ENCODE measurements around the gene KRTAP4-6.
"Not testable (repeated sequence)": the region's sequence is repeated elsewhere in the genome, so short reads cannot be mapped to it uniquely, and the experiment has no call there.

Gene KRTAP4-6

DNA sequence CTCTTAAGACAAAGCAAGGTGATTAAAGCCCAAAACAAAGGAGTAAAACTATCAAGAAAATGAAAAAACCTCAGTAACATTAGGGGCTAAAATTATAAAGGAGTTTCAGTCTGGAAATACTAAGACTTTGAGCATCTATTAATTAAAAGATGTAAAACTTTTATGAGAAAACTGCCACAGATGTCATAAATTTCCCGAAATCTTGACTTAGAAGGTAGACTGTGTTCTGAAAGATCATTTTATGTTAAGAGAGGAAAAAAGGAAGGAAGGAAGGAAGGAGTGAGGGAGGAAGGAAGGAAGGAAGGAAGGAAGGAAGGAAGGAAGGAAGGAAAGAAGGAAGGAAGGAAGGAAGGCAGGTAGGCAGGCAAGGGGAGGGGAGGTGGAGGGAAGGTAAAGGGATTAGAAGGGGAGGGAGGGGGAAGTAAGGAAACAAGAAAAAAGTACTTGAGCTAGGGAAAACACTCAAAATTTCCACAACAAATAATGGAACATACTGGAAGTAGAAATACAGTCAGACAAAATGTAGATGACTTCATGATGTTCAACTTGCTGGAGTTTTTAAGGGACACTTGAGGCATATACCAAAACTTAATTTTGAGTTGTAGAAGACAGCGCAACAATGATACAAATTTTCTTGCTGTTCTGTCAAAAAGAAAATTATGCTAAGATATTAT, 7.3 kb upstream of the KRTAP4-6 start:
- no peak for DNase-seq

DNA sequence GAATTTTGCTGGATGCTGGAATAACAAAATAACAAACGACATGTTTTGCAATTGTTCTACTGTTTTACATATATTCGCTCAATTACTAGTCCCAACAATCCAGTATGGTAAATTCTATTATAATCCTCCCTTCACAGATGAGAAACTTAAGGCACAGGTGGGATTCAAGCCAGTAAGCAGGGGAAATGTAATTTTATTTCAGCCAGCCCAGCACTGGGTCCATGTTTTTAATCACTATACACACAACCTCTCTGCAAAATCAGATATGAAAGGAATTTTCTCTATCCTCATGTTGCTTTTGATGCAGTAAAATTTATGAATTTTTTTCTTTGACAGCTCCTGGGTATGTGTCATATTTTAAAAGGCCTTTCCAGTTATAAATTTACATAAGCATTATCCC, 4.9 kb upstream of the KRTAP4-6 start:
- DNase-seq, result no peak

DNA sequence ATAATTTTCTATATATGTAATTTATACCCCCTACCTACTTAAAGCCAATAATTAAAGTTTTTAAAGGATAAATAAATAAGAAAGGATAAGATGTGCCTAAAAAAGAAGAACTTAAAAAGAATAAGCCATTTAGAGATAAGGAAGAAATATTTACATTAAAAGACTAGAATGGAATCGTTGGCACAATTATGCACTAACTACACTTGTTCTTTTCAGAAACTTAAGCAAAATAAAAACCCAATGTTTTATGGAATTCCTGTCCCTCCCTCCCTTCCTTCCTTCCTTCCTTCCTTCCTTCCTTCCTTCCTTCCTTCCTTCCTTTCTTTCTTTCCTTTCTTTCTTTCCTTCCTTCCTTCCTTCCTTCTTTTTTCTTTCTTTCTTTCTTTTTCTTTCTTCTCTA, 4.5 kb upstream of the KRTAP4-6 start:
- DNase-seq, result no peak

DNA sequence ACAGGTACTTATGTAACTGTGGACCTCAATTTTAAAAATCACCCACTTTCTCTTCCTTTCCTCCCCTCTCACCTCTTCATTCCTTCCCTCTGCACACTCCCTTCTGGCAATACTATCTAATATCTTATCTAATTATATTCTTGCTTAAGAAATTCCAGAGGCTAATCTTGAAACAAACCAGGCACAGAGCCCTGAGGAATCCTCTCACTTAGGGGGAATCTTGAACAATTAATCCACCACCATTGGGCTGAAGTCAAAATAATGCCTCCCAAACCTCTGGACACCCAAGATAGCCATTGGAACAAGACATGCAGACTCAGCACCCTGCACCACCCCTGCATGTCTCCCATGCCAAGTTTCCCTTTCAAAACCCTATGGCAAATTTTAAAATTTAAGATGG, 1.0 kb upstream of the KRTAP4-6 start:
- DNase-seq, result no peak

DNA sequence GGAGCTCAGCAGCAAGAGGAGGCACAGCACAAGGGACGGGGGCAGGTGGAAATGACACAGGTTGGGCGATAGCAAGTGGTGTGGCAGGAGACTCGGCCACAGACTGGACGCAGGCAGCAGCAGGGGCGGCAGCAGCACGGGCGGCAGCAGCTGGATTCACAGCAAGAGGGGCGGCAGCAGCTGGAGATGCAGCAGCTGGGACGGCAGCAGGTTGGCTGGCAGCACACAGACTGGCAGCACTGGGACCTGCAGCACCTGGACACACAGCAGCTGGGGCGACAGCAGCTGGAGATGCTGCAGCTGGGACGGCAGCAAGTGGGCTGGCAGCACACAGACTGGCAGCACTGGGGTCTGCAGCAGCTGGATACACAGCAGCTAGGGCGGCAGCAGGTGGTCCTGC, 479 bp downstream of the KRTAP4-6 start:
- DNase-seq, result not testable (repeated sequence)

DNA sequence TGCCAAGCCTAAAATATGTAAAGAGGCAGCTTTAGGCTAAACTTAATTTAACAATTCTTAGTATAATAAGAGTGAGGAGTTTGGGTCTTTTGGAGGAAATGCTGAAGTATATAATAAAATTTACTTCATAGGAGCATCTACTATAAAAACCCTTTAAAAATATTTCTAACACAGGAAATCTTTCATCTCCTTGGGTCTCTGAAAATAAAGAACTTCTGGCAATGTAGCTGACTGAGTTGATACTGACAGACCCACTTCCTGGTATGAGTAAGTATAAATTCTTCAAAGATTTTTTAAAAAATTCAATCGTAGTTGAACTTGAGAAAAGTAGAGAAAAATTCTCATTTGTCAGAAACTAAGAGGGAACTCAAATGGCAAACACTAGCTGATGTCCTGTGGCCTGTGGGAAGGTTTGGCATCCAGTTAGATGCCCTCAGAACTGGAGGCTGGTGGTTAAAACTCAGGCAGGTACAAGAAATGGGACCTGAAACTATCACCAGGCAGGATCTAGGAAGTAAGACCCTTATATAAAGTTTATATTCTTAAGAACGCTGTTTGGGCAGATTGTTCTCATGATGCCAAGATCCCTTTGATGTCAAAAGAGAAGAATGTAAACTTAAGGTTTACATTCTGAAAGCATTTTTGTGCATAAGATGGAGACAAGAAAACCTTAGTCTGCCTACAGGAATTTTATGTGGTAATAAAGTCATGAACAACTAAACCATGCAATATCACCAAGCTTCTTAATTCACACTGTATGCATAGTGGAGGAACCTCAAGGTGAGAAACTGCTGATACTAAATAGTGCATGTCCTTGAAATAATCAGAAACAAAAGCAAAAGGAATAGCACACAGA, 6.2 kb downstream of the KRTAP4-6 start:
- DNase-seq, result no peak

DNA sequence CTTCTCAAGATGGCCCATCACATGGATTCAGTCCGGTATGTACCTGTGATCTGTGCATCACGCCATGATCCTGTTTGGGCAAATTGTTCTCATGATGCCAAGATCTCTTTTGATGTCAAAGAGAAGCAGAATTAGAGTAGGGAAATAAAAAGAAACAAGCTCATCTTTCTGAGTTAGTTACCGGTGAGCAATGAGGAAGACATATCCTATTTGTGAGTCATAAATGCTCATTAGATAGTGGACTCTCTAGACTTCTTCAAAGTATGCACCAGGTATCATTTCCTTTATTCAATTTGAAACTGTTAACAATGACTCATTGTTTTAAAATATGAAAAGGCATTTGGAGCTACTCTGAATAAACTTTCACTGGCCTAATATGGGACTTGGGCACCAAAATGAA, 8.4 kb downstream of the KRTAP4-6 start:
- no peak for DNase-seq

DNA sequence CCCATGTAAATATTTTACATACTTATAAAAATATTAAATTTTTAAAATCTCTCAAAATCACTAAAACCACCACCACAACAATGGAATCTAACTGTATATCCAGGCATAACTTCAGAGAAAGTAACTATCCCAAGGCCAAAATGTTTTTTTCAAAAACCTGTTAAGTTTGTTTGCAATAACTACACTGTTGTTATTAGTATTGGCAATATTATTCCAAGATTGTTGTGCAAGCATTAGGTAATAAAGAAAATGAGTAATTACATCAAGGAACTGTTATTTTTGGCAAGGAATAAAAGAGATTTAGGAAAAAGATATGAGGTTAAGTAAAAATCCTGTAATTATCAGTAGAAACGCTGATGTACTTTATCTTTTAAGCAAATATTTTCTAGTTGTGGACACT, 13.0 kb downstream of the KRTAP4-6 start:
- no peak for DNase-seq

DNA sequence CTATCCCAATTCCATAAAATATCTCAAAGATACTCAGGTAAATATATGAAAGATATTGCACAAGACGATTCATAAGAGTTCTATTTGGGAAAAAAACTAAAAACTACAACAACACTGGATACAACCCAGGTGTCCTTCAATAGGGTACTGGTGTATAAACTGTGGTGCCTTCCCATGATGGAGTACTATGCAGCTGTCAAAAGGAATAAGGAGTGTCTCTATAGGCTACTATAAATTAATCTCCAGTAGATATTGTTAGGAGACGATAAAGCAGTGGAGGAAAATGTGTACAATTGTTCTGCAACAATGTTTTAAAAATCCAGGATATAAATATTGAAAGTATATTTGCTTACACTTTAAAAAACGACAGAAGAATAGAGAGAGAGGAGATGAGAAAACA, 13.9 kb downstream of the KRTAP4-6 start:
- DNase-seq, result no peak

DNA sequence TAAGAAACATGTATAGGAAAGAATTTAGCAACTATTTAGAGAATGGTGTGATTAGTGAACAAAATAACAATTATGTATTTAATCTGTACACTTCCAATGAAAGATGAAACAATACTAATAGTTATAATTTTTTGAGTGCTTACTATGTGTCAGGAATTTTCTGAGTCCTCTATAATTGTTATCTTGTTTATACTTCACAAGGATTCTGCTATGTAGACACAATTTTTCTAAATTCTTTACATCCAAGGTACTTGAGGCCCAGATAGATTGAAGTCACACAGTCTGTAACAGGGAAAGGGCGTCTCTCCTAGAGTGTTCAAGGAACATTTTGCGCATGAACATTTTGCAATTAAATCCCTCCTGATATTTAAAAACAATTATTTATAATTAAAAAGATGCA, 15.3 kb downstream of the KRTAP4-6 start:
- DNase-seq, result no peak

DNA sequence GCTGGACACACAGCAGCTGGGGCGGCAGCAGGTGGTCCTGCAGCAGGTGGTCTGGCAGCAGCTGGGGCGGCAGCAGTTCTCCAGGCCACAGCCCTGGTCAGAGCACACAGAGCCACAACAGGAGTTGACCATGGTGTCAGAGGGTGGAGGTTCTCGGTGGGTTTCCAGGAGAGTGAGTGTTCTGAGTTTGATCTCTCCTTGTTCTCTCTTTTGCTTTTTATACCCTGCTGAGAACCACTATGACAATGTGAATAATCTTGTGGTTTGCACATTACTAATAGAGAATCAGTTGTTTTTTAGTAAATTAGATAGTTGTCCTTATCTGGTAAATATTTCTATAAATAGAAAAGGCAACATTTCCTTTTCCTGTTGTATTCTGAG, 16.4 kb downstream of the KRTAP4-6 start, which contains the start of gene KRTAP4-12:
TSS of gene KRTAP4-12 (minus strand) at position 192 of the 381 bp plus-strand sequence. CDS start at position 132, 60 bp downstream.
- not testable (repeated sequence) for DNase-seq

DNA sequence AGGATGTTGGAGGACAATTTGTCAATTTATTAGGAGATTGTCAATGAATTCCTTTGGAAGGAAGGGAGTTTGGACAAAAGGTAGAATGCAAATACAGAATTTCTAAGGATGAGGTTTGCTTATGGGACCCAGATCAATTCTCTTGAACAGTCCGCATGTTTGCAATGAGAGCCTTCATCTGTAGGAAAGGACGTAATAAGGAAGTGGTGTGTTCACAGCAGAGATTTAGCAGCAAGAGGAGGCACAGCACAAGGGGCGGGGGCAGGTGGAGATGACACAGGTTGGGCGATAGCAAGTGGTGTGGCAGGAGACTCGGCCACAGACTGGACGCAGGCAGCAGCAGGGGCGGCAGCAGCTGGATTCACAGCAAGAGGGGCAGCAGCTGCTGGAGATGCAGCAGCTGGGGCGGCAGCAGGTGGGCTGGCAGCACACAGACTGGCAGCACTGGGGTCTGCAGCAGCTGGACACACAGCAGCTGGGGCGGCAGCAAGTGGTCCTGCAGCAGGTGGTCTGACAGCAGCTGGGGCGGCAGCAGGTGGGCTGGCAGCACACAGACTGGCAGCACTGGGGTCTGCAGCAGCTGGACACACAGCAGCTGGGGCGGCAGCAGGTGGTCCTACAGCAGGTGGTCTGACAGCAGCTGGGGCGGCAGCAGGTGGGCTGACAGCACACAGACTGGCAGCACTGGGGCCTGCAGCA, 16.9 kb downstream of the KRTAP4-6 start:
- not testable (repeated sequence) for DNase-seq

DNA sequence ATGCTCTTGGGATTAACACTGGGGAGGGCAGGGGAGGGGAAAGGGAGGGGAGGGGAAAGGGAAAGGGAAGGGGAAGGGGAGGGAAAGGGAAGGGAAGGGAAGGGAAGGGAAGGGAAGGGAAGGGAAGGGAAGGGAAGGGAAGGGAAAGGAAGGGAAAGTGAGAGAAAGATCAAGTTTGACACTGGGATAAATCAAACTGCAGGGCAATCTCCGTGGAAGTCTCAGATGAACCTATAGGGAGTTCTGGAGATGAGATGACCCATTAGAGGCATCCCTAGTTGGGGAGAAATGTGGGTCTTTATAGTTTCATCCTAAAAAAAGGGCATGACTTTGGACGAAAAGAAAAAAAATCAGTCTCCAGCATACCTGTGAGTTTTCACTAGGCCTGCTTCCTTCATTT, 18.6 kb downstream of the KRTAP4-6 start:
- DNase-seq, result no peak

DNA sequence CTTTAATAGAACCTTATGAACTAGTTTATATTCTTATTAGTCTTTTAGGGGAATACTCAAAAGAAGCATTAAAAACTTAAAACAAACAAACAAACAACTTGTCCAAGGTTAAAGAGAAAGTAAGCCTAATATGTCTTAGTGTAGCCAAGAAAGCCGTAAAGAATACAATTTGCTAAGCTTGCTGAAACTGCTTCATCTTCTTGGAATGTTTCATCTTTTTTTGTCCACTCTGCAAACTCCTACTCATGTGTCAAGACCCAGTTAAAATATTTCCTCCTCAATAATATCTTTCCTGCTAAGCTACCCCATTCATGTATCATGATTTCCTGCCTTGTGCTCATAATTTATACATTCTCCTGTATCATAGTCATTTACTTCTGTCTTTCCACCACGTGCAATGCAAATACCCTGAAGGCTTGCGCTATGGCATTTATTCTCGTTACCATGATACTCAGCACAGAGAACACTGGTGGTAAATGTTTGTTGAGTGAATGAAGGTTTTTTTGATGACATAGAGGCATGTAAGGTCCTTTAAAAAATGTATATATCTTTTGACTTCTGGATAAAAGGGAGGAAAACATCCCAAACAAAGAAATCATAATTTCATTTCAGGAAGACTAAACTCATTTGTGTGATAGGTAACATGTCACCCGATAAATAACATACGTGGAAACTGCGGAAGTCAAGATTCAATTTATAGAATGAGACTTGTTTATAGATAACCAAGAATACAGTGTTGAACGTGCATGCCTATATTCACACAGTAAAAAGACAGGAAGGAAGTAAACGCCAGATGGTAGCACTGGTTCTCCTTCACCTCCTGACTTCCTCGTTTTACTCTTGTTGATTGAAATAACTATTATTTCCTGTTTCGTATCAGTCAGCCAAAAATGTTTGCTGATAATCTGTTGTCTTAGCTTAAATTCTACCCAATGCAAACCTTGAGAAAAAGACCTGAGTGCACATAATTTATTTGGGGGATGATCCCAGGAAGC, 20.4 kb downstream of the KRTAP4-6 start:
- not testable (repeated sequence) for DNase-seq

DNA sequence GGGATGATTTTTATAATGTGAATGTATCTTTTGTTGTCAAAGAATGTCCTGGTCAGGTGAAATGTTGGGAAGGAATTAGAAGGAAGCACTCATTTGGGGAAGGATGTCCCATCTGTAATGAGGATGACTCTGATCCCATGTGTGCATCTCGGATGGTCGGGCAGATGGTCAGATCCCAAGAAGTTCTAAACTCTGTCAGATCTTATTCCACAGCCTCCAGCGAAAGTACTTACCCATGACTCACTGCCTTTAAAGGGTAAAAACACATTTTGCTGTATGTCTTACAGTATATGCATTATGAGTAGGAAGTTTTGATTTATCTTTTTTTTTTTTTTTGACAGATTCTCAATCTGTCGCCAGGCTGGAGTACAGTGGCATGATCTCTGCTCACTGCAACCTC, 21.6 kb downstream of the KRTAP4-6 start:
- no peak for DNase-seq

DNA sequence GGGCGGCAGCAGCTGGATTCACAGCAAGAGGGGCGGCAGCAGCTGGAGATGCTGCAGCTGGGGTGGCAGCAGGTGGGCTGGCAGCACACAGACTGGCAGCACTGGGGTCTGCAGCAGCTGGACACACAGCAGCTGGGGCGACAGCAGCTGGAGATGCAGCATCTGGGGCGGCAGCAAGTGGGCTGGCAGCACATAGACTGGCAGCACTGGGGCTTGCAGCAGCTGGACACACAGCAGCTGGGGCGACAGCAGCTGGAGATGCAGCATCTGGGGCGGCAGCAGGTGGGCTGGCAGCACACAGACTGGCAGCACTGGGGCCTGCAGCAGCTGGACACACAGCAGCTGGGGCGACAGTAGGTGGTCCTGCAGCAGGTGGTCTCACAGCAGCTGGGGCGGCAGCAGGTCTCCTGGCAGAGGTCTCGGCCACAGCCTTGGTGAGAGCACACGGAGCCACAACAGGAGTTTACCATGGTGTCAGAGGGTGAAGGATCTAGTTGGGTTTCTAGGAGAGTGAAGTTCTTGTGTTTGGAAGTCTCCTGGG, 22.4 kb downstream of the KRTAP4-6 start, which contains the start of gene KRTAP4-11:
TSS of gene KRTAP4-11 (minus strand) at position 528 of the 541 bp plus-strand sequence. CDS start at position 470, 58 bp downstream.
- DNase-seq, result not testable (repeated sequence)

DNA sequence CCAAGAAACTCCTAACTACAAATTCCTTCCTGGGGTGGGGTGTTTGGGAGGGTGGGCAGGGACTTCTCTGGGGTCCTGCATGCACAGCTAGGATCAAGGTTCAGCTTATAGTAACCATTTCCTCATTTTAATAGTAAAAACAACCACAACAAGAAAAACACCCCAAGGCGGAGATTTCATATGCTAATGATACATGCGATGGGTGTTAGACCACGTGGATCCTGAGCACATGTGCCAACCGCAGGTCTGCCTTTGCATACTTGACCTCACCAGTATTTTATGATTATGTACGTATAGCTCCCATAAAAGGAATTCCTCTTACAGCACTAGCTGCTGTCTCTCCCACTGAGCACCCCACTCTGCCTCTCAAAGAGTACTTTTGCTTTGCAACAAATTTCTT, 24.0 kb downstream of the KRTAP4-6 start:
- DNase-seq, result no peak

DNA sequence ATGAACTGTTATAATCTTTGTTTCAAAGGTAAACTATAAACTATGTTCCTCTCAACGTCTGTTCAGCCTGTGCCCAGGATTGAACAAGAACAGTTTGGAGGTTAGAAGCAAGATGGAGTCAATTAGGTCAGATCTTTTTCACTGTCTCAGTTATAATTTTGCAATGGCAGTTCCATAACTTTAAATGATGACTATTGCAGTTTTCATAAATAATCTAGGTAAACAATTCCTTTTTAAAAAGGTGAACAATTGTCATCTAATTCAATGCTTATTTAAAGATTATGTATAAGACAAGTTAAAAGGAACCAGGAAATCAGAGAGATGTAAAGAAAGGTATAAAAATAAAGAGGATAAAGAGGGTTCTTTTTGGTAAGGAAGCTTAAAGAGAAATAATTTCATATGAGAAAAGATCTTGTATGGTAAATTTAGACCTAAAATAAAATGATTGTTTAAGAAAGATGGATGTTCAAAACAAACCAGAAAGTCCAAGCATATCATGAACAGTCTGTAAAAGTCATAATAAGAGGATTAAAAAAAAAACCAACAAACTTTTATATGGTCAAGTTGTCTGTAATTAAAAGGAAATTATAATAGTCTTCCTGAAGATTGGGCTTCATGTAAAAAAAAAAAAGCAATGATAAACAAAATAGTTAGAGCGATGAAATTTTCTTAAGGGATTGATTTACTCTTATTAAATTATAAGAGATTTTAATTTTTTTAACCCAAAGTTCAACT, 29.0 kb downstream of the KRTAP4-6 start:
- no peak for DNase-seq

DNA sequence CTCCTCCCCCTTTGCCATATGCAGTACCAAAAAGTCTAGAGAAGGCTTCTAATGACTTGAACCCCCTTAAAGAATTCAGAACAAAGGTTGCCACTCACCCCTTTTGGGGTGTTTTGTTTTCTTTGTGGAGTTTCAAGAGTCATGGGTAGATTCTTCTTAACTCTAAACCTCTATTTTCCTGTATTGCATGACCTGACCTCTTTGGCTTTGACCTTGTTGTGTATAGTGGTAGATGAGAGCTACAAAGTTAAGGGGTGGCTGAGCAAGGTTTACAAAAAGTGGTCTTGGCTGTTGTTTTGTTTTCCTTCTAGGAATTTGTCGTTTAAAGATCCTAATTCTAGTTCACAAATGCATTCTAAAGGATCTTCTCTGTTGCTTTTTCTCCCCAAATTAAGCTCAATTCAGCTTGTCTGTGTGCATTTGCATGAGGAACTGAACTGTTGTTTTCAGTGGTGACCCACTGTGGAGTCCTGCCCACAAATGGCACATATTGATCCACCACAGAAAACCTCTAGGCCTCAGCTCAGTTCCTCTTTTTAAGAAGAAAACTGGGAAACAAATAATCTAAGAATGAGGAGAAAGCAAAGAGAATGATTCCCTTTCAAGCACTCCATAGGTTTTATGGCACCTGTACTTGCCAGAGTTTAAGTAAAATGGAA, 31.5 kb downstream of the KRTAP4-6 start:
- not testable (repeated sequence) for DNase-seq

DNA sequence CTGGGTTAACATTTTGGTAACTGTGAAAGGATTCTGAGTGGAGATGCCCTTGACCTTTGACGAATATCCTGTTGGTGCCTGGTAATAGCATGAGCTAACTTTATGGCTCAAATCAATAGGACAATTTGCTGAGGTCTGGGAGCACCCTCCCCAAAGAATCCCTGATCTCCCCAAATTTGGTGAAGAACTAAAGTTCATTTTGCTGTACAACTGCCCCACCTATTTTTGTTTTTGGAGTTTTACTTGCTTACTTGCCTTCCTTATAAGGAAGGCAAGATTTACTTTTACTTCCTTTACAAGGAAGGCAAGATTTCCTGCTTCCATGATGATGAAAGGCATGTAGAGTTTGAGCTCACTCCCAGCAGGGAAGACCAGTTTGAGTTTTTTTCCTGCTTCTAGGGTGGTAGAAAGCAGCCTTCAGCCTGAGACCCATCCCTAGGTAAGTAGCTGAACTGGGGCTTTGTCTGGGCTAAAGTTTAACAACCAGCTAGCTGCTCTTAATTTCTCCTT, 32.3 kb downstream of the KRTAP4-6 start:
- no peak for DNase-seq

Data from C1 segment of cervical spinal cord (tissue), 14 donors.